GM19240 (cell line): Measurements from ENCODE around the gene STRBP.

Source experiments
- DNase-seq: peaks from one replicate; pipeline ENCODE4 v3.0.0; 2011; ENCODE audit warnings: low spot score; ENCODE audit not compliant: insufficient read length

The STRBP gene

DNA sequence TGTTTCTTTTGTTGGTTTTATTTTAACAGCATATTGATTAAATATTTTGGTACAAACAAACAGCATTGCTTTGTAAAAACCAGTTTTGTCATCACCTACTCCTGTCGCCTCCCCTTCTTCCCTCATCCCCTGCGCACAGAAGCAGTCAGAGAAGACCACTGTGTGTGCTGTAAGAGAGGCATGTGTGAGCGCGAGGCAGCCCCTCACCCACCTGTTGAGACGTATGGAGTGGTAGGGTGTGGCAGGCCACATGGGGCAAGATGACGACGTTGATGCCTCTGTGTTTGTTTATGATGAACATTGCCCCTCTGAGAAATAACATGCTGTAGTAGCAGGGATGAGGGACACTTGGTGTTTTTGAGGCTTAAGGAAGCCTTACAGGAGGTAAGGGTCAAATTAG lies 163.6 kb downstream of the STRBP start:
- DNase-seq = no peak

GRCh38 chr9:123102375-123103113 lies 165.8 kb downstream of the STRBP start:
- no peak for DNase-seq

DNA sequence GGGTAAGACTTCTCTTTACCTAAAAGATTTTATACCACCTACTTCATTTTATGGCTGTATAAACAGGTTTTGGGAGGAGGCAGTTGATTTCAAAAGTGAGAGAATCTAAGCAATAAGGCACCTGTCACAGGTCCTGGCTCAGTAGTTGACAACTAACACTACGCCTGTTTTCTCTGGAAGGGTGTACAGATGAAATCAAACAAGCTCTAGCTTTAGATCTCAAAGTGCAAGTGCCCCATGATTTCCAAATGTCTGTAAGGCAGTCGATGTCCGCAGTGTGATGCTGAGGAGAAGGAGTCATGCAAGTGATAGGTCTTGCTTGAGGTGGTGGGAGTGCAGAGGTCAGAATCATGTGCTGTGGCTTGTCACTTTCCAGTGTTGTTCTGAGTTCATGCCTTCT lies 168.8 kb downstream of the STRBP start:
- no peak for DNase-seq

- no peak for DNase-seq
Measured at GRCh38 chr9:123099042-123099441, 169.3 kb downstream of the STRBP start.

- DNase-seq = no peak
Measured at GRCh38 chr9:123098096-123098459, 170.3 kb downstream of the STRBP start.

- no peak for DNase-seq
Measured at GRCh38 chr9:123097430-123098095, 170.8 kb downstream of the STRBP start.

DNA sequence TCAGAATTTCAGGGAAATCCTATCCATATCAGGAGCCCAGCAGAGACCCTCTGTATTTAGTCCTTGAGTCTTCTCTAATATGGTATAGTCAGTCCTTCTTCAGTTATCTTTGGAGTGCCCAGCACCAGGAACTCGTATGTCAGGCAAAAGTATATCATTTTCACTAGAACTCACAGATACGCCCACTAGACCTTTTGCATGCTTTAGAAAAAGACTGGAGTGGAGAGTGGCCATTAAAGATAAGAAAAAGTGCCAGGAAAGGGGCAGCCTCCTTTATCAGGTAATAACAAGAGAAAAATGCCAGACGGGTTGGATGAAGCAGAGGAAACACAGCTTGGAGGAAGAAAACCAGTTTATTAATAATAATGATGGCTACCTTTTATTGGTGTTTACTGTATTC lies 171.4 kb downstream of the STRBP start:
- no peak for DNase-seq

DNA sequence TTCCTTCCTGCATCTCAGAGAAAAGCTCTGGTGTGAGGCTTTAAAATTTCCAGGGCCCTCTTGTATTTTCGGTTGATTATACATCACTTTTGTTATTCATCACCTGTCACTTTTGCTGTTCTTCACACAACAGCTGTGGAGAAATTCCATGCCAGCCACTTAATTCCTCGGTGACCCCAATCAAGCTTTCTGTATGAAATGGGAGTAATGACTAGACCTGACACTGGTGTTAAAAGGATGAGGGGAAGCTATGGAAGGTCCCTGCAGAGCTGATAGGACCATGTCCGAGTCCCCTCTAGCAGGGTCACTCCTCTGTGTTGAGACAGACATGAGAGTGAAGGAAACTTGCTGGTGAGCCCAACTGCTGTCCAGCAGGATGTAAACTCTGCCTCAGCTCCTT lies 175.2 kb downstream of the STRBP start:
- no peak for DNase-seq

GRCh38 chr9:123091459-123091858 lies 176.9 kb downstream of the STRBP start:
- DNase-seq = no peak

DNA sequence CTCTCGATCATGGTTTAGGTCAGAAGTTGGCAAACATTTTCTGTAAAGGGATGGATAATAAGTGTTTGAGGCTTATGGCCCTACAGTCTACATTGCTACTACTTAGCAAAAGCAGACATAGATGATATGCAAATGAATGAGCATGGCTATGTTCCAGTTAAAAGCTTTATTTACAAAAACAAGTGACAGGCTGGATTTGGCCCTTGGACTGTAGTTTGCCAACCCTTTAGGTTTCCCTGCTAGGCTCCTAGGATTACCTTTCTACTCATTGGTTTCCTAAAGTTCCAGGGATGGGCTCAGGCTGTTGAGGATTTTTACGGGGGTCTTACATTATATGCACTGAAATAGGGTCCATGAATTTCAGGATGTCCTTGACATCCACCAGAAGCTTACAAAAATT lies 177.4 kb downstream of the STRBP start:
- no peak for DNase-seq

GRCh38 chr9:123090198-123090896 lies 178.0 kb downstream of the STRBP start:
- DNase-seq = no peak

GRCh38 chr9:123089790-123090189 lies 178.6 kb downstream of the STRBP start:
- DNase-seq = no peak

DNA sequence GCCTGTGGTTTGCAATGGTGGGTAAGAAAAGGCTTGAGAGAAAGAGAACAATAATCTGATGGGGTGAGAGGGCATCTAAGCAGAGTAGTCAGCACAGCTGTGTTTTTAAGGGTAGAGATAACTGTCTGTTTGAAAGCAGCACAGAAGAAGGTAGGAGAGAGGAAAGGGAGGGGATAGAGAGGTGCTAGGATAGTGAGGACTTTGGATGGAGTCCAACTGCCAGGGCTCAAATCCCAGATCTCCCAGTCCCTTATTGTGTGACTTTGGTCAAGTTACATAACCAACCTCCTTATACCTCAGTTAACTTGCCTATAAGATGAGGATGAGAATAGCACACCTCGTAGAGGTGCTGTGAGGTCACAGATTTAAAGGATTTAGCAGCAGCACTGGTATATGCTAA lies 179.3 kb downstream of the STRBP start:
- no peak for DNase-seq

- no peak for DNase-seq
Measured at GRCh38 chr9:123087359-123087888, 181.0 kb downstream of the STRBP start.

- no peak for DNase-seq
Measured at GRCh38 chr9:123085916-123086315, 182.5 kb downstream of the STRBP start.

DNA sequence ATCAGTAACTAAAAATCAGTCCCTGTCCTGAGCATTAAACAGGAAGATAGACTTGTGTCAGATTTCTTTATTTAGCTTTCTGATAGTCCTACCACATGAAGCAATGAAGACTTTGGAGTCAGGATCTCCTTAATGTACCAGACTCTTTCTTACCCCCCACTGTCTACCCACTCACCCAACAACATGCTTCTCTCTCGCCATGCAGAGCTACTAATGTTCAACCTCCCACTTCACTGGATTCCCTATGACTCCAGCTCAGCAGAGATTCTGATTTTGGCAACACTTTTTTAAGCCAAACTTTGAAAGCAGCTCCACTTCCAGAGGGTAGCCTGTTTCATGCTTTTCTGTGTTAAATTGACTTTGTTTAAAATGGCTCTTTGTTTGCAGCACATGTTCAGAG lies 184.1 kb downstream of the STRBP start:
- DNase-seq = no peak

GRCh38 chr9:123083680-123084079 lies 184.7 kb downstream of the STRBP start:
- no peak for DNase-seq

- no peak for DNase-seq
Measured at GRCh38 chr9:123081824-123082223, 186.6 kb downstream of the STRBP start.

GRCh38 chr9:123080444-123080843 lies 187.9 kb downstream of the STRBP start:
- no peak for DNase-seq

- DNase-seq = no peak
Measured at GRCh38 chr9:123074628-123075027, 193.8 kb downstream of the STRBP start.

DNA sequence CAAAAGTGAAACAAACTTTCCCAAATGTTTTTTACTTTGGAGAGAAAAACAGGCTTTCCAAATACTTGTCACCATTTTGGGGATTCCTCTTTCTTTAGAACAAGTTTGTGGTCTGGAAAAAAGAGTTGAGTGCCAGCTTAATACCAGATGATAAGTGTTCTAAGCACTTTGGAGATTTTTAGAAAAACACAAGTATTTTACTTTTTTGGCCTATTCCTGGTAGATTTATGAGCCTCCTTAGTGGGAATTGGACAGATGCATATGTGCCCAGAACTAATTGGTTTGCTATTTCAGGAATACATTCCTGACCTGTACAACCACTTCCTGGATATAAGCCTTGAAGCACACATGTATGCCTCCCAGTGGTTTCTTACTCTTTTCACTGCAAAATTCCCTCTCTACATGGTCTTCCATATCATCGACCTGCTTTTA lies 194.4 kb downstream of the STRBP start:
- no peak for DNase-seq

DNA sequence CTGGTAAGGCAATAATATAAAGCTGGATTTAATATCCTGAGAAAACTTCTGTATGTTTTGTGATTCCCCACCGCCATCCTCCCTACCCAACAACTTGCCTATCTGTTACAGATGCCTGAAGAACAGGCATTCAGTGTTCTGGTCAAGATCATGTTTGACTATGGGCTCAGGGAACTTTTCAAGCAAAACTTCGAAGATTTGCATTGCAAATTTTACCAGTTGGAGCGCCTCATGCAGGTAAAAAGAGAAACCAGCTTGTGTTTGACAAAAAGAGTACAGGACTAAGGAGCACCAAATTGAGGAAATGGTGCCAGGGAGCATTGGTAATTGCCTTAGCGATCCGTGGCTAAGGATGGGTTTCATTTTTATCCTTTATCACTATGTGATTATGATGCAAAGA lies 194.9 kb downstream of the STRBP start:
- DNase-seq = no peak
